ENCODE measurements around the gene ACACB.

The ACACB gene

DNA sequence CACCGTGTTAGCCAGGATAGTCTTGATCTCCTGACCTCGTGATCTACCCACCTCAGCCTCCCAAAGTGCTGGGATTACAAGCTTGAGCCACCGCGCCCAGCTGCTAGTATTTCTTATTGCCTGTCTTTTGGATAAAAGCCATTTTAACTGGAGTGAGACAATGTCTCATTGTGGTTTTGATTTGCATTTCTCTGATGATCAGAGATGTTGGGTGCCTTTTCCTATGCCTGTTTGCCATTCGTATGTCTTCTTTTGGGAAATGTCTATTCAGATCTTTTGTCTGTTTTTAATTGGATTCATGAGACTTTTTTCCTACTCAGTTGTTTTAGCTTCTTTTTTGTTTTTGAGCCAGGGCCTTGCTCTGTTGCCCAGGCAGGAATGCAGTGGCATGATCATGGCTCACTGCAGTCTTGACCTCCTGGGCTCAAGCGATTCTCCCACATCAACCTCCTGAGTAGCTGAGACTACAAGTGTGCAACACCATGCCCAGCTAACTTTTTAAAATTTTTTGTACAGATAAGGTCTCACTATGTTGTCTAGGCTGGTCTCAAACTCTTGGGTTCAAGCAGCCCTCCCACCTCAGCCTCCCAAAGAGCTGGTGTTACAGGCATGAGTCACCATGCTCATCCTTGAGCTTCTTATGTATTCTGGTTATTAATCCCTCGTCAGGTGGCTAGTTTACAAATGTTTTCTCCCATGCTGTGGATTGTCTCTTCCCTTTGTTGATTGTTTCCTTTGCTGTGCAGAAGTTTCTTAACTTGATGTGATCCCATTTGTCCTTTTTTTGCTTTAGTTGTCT is 65.9 kb downstream of the ACACB start:
- DNase-seq = no peak

DNA sequence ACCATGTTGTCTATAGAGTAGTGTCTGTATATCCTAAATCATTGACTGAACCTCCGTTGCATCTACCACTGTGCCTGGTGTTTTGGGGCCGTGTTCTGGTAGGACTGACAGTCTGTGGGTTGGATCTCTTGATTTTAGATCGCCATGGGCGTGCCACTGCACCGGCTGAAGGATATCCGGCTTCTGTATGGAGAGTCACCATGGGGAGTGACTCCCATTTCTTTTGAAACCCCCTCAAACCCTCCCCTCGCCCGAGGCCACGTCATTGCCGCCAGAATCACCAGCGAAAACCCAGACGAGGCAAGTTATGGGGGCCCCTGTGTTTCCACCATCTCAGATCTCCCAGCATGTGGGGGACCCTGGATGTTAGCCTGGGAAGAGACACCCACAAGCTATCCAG is 69.1 kb downstream of the ACACB start:
- DNase-seq = no peak

- DNase-seq = no peak
Measured at GRCh38 chr12:109186993-109187653, 70.7 kb downstream of the ACACB start.

DNA sequence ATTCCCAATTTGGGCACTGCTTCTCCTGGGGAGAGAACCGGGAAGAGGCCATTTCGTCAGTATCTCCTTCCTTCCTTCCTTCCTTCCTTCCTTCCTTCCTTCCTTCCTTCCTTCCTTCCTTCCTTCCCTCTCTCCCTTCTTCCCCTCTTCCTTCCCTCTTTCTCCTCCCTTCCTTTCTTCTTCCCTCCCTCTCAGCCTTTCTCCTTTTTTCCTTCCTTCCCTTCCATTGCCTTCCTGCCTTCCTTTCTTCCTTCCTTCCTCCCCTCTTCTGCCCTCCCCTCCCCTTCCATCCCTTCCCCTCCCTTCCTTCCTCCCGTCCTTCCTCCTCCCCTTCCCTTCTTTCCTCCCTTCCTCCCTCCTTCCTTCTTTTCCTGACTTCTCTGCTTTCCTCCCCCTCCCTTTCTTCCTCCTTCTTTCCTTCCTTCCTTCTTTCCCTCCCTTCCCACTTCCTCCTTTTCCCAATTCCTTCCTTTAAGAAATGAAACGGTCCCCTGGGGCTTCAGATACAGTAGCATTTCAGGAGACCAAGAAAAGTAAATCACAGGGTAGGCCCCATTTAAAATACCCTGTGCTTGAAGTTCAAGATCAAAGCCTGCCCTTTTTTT is 71.8 kb downstream of the ACACB start:
- no peak for DNase-seq

DNA sequence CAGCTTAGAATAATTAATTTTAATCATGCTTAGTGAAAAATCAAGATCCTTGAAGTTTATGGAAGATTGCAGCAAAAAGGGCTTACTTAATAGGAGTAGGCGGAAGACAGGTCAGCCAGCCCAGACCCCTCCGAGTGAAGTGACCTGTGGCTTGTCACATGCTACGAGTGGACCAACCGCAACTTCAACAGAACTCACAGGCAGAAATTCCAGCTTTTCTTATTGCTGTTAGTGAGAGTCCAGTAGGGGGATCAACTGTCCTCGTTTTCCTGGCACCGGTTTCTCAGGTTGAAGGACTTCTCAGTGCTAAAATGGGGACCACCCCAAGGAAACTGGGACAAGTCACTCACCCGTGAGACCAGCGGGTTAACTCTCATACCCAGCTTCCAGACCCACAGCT is 72.9 kb downstream of the ACACB start:
- DNase-seq = no peak

DNA sequence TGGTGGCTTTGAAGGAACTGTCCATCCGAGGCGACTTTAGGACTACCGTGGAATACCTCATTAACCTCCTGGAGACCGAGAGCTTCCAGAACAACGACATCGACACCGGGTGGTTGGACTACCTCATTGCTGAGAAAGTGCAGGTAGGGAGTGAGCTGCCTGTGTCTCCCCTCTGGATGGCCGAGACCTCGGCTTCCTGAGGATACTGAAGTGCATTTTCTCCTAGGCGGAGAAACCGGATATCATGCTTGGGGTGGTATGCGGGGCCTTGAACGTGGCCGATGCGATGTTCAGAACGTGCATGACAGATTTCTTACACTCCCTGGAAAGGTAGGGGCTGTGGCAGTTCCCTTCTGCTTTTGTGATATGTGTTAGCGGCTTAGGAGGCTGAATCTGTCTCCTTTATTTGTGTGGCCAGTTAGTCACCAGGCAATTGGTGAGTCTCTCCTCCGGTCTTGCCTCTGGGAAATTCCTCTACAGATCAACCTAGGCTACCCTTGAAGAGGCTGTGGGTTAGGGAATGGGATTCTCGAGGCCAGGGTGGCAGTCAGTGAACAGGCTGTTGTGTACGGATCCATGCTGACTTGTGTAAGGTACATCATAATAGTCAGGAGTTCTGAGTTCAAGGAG is 75.3 kb downstream of the ACACB start:
- no peak for DNase-seq

- no peak for DNase-seq
Measured at GRCh38 chr12:109192358-109192757, 76.0 kb downstream of the ACACB start.

DNA sequence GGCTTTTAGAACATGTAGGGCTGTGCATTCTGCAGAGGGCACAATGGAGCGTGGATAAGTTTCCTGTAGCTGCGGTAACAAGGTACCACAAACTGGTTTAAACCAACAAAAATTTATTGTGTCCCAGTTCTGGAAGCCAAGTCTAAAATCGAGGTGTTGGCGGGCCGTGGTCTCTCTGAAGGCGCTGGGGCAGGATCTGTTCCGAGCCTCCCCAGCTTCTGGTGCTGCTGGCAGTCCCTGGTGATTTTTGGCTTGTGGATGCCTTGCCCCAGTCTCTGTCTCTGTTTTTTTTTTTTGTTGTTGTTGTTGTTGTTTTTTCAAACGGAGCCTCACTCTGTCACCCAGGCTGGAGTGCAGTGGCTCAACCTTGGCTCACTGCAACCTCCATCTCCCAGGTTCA is 77.5 kb downstream of the ACACB start:
- no peak for DNase-seq

GRCh38 chr12:109196332-109196731 is 79.9 kb downstream of the ACACB start:
- DNase-seq = no peak

GRCh38 chr12:109197327-109197726 is 80.9 kb downstream of the ACACB start:
- DNase-seq = no peak

DNA sequence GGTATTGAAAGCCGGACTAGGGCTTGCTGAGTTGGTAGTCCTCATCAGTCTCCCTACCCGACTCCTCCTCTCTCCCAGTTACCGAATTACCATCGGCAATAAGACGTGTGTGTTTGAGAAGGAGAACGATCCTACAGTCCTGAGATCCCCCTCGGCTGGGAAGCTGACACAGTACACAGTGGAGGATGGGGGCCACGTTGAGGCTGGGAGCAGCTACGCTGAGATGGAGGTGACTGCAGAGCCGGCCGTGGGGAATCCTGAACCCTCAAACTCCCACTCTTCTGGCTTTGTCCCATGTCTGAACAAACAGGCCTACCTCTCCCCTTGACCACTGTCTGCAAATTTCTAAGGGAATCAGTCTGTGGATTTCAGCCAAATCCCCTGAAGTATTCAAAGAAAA is 82.9 kb downstream of the ACACB start:
- DNase-seq = no peak

GRCh38 chr12:109200825-109201495 is 84.6 kb downstream of the ACACB start:
- no peak for DNase-seq

- DNase-seq = no peak
Measured at GRCh38 chr12:109201496-109201885, 85.1 kb downstream of the ACACB start.

DNA sequence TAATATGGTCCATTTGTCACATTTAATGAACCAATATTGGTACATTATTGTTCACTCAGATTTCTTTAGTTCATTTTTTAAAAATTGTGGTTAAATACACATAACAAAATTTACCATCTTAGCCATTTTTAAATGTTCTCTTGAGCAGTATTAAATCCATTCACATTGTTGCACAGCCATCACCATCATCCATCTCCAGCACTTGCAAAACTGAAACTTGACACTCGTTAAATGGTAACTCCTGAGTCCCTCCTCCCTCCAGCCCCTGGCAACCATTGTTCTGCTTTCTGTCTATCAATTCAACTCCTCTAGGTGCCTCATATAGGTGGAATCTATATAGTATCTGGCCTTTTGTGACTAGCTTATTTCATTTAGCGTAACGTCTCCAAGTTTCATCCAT is 86.4 kb downstream of the ACACB start:
- DNase-seq = no peak

GRCh38 chr12:109203480-109203879 is 87.1 kb downstream of the ACACB start:
- DNase-seq = no peak

DNA sequence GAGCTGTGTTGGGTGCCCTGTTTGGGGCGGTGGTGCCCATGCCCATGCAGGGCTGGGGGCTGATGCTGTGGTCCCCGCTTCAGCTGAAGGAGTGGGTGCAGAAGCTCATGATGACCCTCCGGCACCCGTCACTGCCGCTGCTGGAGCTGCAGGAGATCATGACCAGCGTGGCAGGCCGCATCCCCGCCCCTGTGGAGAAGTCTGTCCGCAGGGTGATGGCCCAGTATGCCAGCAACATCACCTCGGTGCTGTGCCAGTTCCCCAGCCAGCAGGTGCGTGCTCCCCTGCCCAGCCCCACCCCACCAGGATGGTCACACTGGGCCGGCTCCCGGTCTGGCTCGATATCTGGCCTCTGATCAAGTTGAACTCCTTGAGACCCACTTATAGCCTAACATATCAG is 92.7 kb downstream of the ACACB start:
- DNase-seq = no peak

GRCh38 chr12:109212460-109213115 is 96.2 kb downstream of the ACACB start:
- no peak for DNase-seq

DNA sequence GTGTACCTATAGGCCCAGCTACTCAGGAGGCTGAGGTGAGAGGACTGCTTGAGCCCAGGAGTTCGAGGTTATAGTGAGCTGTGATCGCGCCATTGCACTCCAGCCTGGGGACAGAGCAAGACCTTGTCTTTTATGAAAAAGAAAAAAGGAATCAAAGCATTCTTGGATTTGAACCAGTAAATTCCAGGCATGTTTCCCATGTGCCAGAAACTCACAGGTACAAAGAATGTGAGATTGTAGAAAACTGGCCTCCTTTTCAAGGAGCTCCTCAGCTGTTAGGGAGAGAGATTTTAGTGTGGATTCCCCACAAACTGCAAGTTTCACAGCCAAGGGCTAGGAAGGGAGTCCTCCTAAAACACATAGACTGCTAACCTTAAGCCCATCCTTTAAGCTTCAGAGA is 97.7 kb downstream of the ACACB start:
- no peak for DNase-seq

DNA sequence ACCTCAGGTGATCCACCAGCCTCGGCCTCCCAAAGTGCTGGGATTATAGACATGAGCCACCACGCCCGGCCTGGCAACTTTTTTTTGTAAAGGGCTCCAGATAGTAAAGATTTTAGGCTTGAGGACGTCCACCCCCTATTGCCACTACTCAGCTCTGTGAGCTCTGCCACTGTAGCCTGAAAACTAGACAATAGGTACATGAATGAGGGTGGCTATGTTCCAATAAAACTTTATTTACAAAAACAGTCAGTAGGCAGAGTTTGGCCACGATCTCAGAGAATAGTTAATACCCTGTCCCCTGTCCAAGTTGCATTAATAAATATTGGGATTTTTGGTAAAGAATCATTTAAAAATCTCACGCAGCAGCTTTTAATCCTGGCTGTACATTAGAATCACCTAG is 102.6 kb downstream of the ACACB start:
- no peak for DNase-seq

DNA sequence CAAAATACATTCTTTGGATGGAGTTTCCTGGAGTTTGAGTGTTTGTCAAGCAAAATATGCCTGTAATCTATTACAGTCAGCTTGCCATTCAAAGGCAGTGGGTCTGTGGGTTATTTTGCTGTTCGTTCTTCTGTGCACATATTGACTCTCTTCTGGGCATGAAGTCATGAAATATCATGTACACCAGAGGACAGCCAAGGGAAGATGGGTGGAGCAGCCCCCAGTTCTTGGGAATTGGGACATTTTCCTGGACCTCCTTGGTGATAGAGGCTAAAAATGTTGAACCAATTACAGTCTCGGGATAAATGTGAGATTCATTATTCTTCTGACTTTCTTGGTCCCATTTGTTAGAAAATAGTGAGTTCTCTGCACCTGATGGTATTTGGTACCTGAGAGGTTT is 103.6 kb downstream of the ACACB start:
- DNase-seq = no peak

DNA sequence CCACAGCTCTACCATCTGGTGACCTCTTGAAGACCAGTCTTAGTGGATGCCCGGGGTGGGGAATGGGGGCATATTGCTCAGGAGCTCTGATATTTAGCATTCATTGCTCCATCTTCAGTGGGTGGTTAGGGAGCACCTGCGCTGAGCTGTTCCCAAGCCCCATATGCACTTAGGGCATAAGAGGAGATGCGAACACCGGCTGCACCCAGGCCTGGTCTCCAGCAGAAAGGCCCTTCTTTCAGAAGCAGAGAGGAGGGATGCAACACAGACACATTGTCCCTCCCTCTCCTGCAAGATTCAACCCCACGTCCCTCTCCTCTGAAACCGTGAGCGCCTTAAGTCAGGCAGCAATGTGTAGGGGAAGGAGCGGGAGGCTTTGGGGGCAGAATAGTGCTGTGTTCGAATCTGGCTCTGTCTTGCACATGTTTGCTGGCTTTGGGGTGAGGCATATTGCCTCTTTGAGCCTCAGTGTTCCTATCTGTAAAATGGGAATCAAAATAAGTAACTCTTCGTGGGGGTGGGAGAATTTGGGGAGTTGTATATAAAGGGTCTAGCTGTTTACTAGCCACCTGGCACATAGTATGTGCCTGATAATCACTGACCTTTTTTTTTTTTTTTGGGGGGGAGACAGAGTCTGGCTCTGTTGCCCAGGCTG is 105.0 kb downstream of the ACACB start:
- DNase-seq = no peak

DNA sequence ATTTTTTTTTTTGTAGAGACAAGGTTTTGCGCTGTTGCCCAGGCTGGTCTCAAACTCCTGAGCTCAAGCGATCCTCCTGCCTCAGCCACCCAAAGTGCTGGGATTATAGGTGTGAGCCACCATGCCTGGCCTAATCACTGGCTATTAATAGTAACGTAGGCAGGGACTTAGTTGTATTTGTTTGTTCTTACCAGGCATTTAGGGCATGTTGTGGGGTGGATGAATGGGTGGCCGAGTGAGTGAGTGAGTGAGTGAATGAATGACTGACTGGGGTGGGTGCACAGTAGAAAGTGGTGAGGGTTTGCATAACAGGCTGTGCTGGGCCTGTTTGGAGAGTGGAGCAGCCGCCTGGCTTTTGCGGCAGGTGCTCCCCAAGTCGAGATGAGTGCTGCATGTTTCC is 105.7 kb downstream of the ACACB start:
- no peak for DNase-seq

Data from activated CD8-positive, alpha-beta memory T cell treated with anti-CD3 and anti-CD28 coated beads for 24 hours (primary cell).